Ramos (cell line): ENCODE results near the gene HELZ2.

Experiments used
- in situ Hi-C: fragments of 300-500 bp; cut with MboI; formaldehyde crosslinking; loops from one replicate; pipeline ENCODE4 v1.14.3; 2022; ENCODE audit warnings: low sequenced_read_pairs; ENCODE audit not compliant: unreplicated experiment

HELZ2 gene

GRCh38 chr20:63565699-63566335 is 8.2 kb downstream of the HELZ2 start:
- in situ Hi-C loops = no loop called here

GRCh38 chr20:63565021-63565698 is 8.9 kb downstream of the HELZ2 start:
- in situ Hi-C loops = no loop called here

GRCh38 chr20:63564036-63564810 is 9.8 kb downstream of the HELZ2 start:
- in situ Hi-C loops = no loop called here

GRCh38 chr20:63563225-63563935 is 10.7 kb downstream of the HELZ2 start:
- in situ Hi-C loops = no loop called here

GRCh38 chr20:63562461-63563224 is 11.4 kb downstream of the HELZ2 start:
- in situ Hi-C loops = no loop called here

GRCh38 chr20:63561624-63562396 is 12.2 kb downstream of the HELZ2 start:
- in situ Hi-C loops = no loop called here

GRCh38 chr20:63560856-63561609 is 13.0 kb downstream of the HELZ2 start:
- in situ Hi-C loops = no loop called here

- in situ Hi-C loops = no loop called here
Measured at GRCh38 chr20:63560333-63560805, 13.7 kb downstream of the HELZ2 start.

- in situ Hi-C loops = loop anchor here (5.0 kb wide), 1 partner anchor 78 kb away; no protein-coding TSS in a partner anchor
Measured at GRCh38 chr20:63559485-63560332, 14.3 kb downstream of the HELZ2 start.

GRCh38 chr20:63558804-63559484 is 15.1 kb downstream of the HELZ2 start:
- in situ Hi-C loops = loop anchor here (5.0 kb wide), 1 partner anchor 78 kb away; no protein-coding TSS in a partner anchor

GRCh38 chr20:63557481-63557891 is 16.6 kb downstream of the HELZ2 start:
- in situ Hi-C loops = loop anchor here (5.0 kb wide), 1 partner anchor 80 kb away; no protein-coding TSS in a partner anchor

GRCh38 chr20:63556873-63557478 is 17.1 kb downstream of the HELZ2 start:
- in situ Hi-C loops = loop anchor here (5.0 kb wide), 1 partner anchor 80 kb away; no protein-coding TSS in a partner anchor

- in situ Hi-C loops = loop anchor here (5.0 kb wide), 1 partner anchor 81 kb away; no protein-coding TSS in a partner anchor
Measured at GRCh38 chr20:63555661-63556381, 18.2 kb downstream of the HELZ2 start.

- in situ Hi-C loops = loop anchor here (5.0 kb wide), 1 partner anchor 83 kb away; no protein-coding TSS in a partner anchor
Measured at GRCh38 chr20:63554361-63555278, 19.4 kb downstream of the HELZ2 start.
